Measurements from ENCODE around the gene ZBTB49.

The ZBTB49 gene

GRCh38 chr4:4358093-4358854 is 68.2 kb downstream of the ZBTB49 start:
- no peak for DNase-seq (ENCODE audit: low read depth)

GRCh38 chr4:4361883-4362282 is 71.8 kb downstream of the ZBTB49 start:
- no peak for DNase-seq (ENCODE audit: low read depth)

GRCh38 chr4:4362991-4363697 is 73.1 kb downstream of the ZBTB49 start:
- DNase-seq (ENCODE audit: low read depth) = no peak

- no peak for DNase-seq (ENCODE audit: low read depth)
These were observed 74.0 kb downstream of the ZBTB49 start for GRCh38 chr4:4364061-4364460.

GRCh38 chr4:4364486-4365208 is 74.6 kb downstream of the ZBTB49 start:
- DNase-seq (ENCODE audit: low read depth) = no peak

- no peak for DNase-seq (ENCODE audit: low read depth)
These were observed 78.9 kb downstream of the ZBTB49 start for GRCh38 chr4:4368809-4369580.
